HEK293 (cell line): ENCODE results near the gene SLC6A11.

Experiments used
- CTCF ChIA-PET: fragments of 350-600 bp; formaldehyde crosslinking; extraction: SDS; loops from one replicate; lab custom pipeline; 2021; ENCODE audit warnings: antibody characterized with exemption; lab: Yijun Ruan, JAX
- POLR2A ChIA-PET: fragments of 300-600 bp; formaldehyde crosslinking; extraction: SDS; loops from one replicate; lab custom pipeline; 2020; ENCODE audit warnings: antibody characterized with exemption, inconsistent platforms; lab: Yijun Ruan, JAX
- H3K27ac ChIP-seq: fragments of 200-500 bp; sonication (Bioruptor generic); 2 replicates; pipeline ENCODE4 v1.5.1; 2014; ENCODE audit warnings: low read depth, low read length, control low read depth, inconsistent platforms; ENCODE audit errors: extremely low read depth
- H3K36me3 ChIP-seq, 2 experiments: fragments of 200-500 bp in 1 of 2; sonication (Bioruptor generic) in 1 of 2; 1 replicate in 1 of 2; 2 replicates in 1 of 2; pipeline ENCODE4 v1.5.1; 2014 to 2017; ENCODE audit warnings: inconsistent platforms in 2 of 2, low read length in 2 of 2; ENCODE audit not compliant: control insufficient read depth in 2 of 2, insufficient read depth in 1 of 2
- H3K4me1 ChIP-seq: fragments of 200-500 bp; sonication (Bioruptor generic); 2 replicates; pipeline ENCODE4 v1.5.1; 2014; ENCODE audit warnings: mild to moderate bottlenecking, low read length, inconsistent platforms; ENCODE audit not compliant: control insufficient read depth, insufficient read depth
- H3K4me3 ChIP-seq: 2 replicates; pipeline ENCODE4 v1.5.1; 2011; ENCODE audit warnings: low read depth, mild to moderate bottlenecking, control low read depth, low read length, moderate library complexity
- H3K9me3 ChIP-seq: fragments of 200-500 bp; sonication (Bioruptor generic); 2 replicates; pipeline ENCODE4 v1.5.1; 2014; ENCODE audit warnings: low read depth, low read length, inconsistent platforms; ENCODE audit not compliant: control insufficient read depth, insufficient read depth
- CTCF ChIP-seq: fragments of 450-650 bp; formaldehyde crosslinking; IDR thresholded peaks from 2 replicates; pipeline ENCODE4 v1.5.1; 2016; ENCODE audit warnings: missing biosample characterization, missing genetic modification characterization
- KLF8 ChIP-seq: fragments of 450-650 bp; formaldehyde crosslinking; IDR thresholded peaks from 2 replicates; pipeline ENCODE4 v1.5.1; 2016; ENCODE audit warnings: missing biosample characterization, missing genetic modification characterization
- KLF9 ChIP-seq: fragments of 450-650 bp; formaldehyde crosslinking; IDR thresholded peaks from 2 replicates; pipeline ENCODE4 v1.5.1; 2016; ENCODE audit warnings: missing biosample characterization, missing genetic modification characterization, low read depth
- WT1 ChIP-seq: fragments of 450-650 bp; formaldehyde crosslinking; IDR thresholded peaks from 2 replicates; pipeline ENCODE4 v1.5.1; 2016; ENCODE audit warnings: missing biosample characterization, missing genetic modification characterization
- ZNF146 ChIP-seq: fragments of 450-650 bp; formaldehyde crosslinking; IDR thresholded peaks from 2 replicates; pipeline ENCODE4 v1.5.1; 2016; ENCODE audit warnings: missing biosample characterization, missing genetic modification characterization
- ZNF148 ChIP-seq: fragments of 450-650 bp; formaldehyde crosslinking; IDR thresholded peaks from 2 replicates; pipeline ENCODE4 v1.5.0; 2017; ENCODE audit warnings: missing biosample characterization, missing genetic modification characterization, borderline replicate concordance
- ZNF18 ChIP-seq: fragments of 450-650 bp; formaldehyde crosslinking; IDR thresholded peaks from 2 replicates; pipeline ENCODE4 v1.5.1; 2016; ENCODE audit warnings: missing biosample characterization, missing genetic modification characterization
- ZNF366 ChIP-seq: fragments of 450-650 bp; formaldehyde crosslinking; conservative IDR thresholded peaks from 2 replicates; pipeline ENCODE4 v1.5.1; 2016; ENCODE audit warnings: missing biosample characterization, missing genetic modification characterization
- ZNF558 ChIP-seq: fragments of 450-650 bp; formaldehyde crosslinking; IDR thresholded peaks from 2 replicates; pipeline ENCODE4 v1.5.1; 2016; ENCODE audit warnings: missing biosample characterization, missing genetic modification characterization
- ZNF654 ChIP-seq: fragments of 450-650 bp; formaldehyde crosslinking; IDR thresholded peaks from 2 replicates; pipeline ENCODE4 v1.5.1; 2016; ENCODE audit warnings: low read depth, missing biosample characterization, missing genetic modification characterization
- ZNF660 ChIP-seq: fragments of 450-650 bp; IDR thresholded peaks from 2 replicates; pipeline ENCODE4 v1.5.1; 2018; ENCODE audit warnings: missing biosample characterization, mild to moderate bottlenecking, missing genetic modification characterization
- ZNF677 ChIP-seq: fragments of 450-650 bp; IDR thresholded peaks from 2 replicates; pipeline ENCODE4 v1.5.0; 2018; ENCODE audit warnings: missing biosample characterization, mild to moderate bottlenecking, missing genetic modification characterization, moderate library complexity

SLC6A11 gene

GRCh38 chr3:10983219-10983916, 167.3 kb downstream of the SLC6A11 start:
- Histone ChIP-seq H3K4me3 (no peak overlapping the region), H3K27ac (no peak overlapping the region), H3K36me3 (no peaks in the 10 kb centered on the region), H3K4me1 (peaks cover 2% of the 10 kb centered on the region; the same call in 1 of the 2 replicates), H3K9me3 (no peaks in the 10 kb centered on the region)
- POLR2A ChIA-PET = no interaction called here
- TF ChIP-seq ZNF677 (tag by site-specific recombination) (no peak), KLF8 (tag by site-specific recombination) (no peak), ZNF660 (0 out of 2 replicates have a peak, but pooled peaks have one; percentile 32), ZNF18 (tag by site-specific recombination) (peak; percentile 93), ZNF366 (tag by site-specific recombination) (0 out of 2 replicates have a peak, but pooled peaks have one; percentile 43), ZNF148 (tag by site-specific recombination) (no peak), CTCF (peak; percentile 67; the same call in 1 of the 2 replicates), ZNF654 (tag by site-specific recombination) (peak; percentile 40), ZNF558 (tag by site-specific recombination) (no peak)
- CTCF ChIA-PET = interaction anchor here (0.6 to 2.4 kb wide), 27 partner anchors 9 to 463 kb away, joined by 3 to 23 read pairs (median 5); partner anchors contain the start of gene SLC6A1

- TF ChIP-seq ZNF146 (tag by site-specific recombination) = peak; percentile 65; the same call in 1 of the 2 replicates
- TF ChIP-seq WT1 (tag by site-specific recombination) = no peak
- Histone ChIP-seq H3K27ac (no peak overlapping the region), H3K36me3 (no peaks in the 10 kb centered on the region), H3K9me3 (no peaks in the 10 kb centered on the region), H3K4me1 (peaks cover 2% of the 10 kb centered on the region; the same call in 1 of the 2 replicates), H3K4me3 (no peak overlapping the region)
- ChIA-PET CTCF (interaction anchor here (0.6 to 1.8 kb wide), 4 partner anchors 11 to 110 kb away, joined by 3 to 5 read pairs (median 3); no protein-coding TSS in a partner anchor), POLR2A (no interaction called here)
Measured at GRCh38 chr3:10984371-10984896, 168.4 kb downstream of the SLC6A11 start.

GRCh38 chr3:10985181-10985580, 169.2 kb downstream of the SLC6A11 start:
- no peaks in the 10 kb centered on the region for H3K36me3 ChIP-seq
- H3K27ac ChIP-seq = no peak overlapping the region
- no peak for TF ChIP-seq KLF9 (tag by site-specific recombination)
- peak; percentile 81 for TF ChIP-seq ZNF366 (tag by site-specific recombination)
- TF ChIP-seq, all 188 proteins: peak for 1
- ChIA-PET CTCF (interaction anchor here (0.7 to 1.8 kb wide), 4 partner anchors 12 to 122 kb away, joined by 3 to 5 read pairs (median 3); no protein-coding TSS in a partner anchor), POLR2A (interaction anchor here (0.6 kb wide), 1 partner anchor 529 kb away, joined by 4 read pairs; no protein-coding TSS in a partner anchor)
- H3K4me3 ChIP-seq = no peak overlapping the region
- peaks cover 2% of the 10 kb centered on the region; the same call in 1 of the 2 replicates for H3K4me1 ChIP-seq
- no peaks in the 10 kb centered on the region for H3K9me3 ChIP-seq
